BLaER1 (cell line): ENCODE measurements around the gene GSAP.

Experiments used
- H3K27ac ChIP-seq: shearing (Covaris generic); formaldehyde crosslinking; 2 replicates; pipeline ENCODE4 v1.8.1; 2022
- H3K27me3 ChIP-seq: shearing (Covaris generic); formaldehyde crosslinking; 2 replicates; pipeline ENCODE4 v1.8.1; 2022
- H3K36me3 ChIP-seq: shearing (Covaris generic); formaldehyde crosslinking; 2 replicates; pipeline ENCODE4 v1.8.1; 2022
- H3K4me1 ChIP-seq: shearing (Covaris generic); formaldehyde crosslinking; 2 replicates; pipeline ENCODE4 v1.8.1; 2022
- H3K4me2 ChIP-seq: shearing (Covaris generic); formaldehyde crosslinking; 2 replicates; pipeline ENCODE4 v1.8.1; 2022
- H3K4me3 ChIP-seq: shearing (Covaris generic); formaldehyde crosslinking; 2 replicates; pipeline ENCODE4 v1.8.1; 2022
- H3K9ac ChIP-seq: shearing (Covaris generic); formaldehyde crosslinking; 2 replicates; pipeline ENCODE4 v1.8.1; 2022
- H3K9me3 ChIP-seq: shearing (Covaris generic); formaldehyde crosslinking; 2 replicates; pipeline ENCODE4 v1.8.1; 2022
- H4K20me1 ChIP-seq: shearing (Covaris generic); formaldehyde crosslinking; 2 replicates; pipeline ENCODE4 v1.8.1; 2022
- Cebpa-rat ChIP-seq: shearing (Covaris generic); IDR thresholded peaks from 2 replicates; pipeline ENCODE4 v1.8.1; 2022

Gene GSAP

DNA sequence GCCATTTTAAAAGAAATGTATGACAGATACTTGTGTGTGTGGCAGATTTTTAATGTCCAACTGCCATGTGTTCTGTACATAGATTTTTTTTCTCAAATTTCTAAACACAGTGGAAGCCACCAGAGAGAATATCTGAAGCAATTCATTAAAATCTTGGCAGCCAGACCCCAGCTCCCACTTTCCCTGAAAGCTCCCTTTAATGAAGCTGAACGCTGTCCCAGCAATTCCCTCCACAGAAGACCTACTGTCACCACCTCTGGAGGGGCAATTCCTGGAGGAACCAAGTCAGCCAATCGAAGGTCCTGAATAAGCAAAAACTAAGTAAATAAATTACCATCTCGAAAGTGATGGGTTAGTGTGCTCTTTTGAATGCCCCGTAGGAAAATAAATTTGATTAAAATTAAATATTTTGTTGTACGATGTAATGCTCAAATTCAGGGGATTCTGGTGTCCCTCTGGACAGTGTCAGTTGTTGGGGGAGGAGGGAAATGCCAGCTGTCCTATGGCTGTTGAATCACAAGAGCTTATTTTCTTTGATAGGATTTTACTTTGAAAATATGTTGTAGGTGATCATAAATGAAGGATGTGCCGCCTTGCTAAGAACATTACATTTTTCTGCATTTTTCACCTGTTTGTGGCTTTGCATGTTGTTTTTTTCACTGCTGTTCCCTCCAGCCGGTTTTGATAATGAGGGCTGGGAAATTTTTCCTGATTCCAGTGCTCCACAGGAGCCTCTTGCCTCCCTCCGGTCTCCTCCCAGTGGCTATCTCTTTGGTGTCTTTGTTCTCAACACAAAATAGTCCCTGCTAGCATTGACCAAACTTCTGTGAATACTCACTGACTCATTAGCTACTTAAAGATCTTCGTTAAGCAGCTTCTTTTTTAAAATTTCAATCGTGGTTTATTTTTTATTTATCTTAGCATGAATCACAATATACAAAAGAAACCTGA lies 9.2 kb upstream of the GSAP start:
- Histone ChIP-seq H3K4me3 (no peak overlapping the region), H4K20me1 (no peaks in the 10 kb centered on the region), H3K4me2 (no peak overlapping the region), H3K27ac (no peak overlapping the region), H3K9ac (no peak overlapping the region), H3K27me3 (no peaks in the 10 kb centered on the region), H3K36me3 (no peaks in the 10 kb centered on the region), H3K9me3 (no peaks in the 10 kb centered on the region), H3K4me1 (peaks cover 17% of the 10 kb centered on the region)
- TF ChIP-seq Cebpa-rat, result no peak

DNA sequence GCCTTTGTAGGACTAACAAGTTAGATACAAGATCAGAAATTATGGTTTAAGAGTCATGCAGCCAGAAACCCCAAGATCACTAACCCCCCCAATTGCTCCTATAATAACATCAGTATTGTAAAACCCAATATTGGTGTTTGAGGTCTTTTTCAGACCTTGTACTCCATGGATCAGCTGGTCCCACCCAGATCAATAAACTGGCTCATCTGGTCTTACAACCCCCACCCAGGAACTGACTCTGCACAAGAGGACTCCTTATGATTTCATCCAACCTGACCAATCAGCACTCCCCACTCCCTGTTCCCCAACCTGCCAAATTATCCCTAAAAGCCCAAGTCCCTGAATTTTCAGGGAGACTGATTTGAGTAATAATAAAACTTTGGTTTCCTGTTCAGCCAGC lies 6.4 kb upstream of the GSAP start:
- no peaks in the 10 kb centered on the region for H3K9me3 ChIP-seq
- H3K4me2 ChIP-seq, result no peak overlapping the region
- no peak overlapping the region for H3K9ac ChIP-seq
- H3K4me1 ChIP-seq, result no peaks in the 10 kb centered on the region
- no peaks in the 10 kb centered on the region for H3K27me3 ChIP-seq
- no peaks in the 10 kb centered on the region for H4K20me1 ChIP-seq
- no peak overlapping the region for H3K4me3 ChIP-seq
- H3K36me3 ChIP-seq, result no peaks in the 10 kb centered on the region
- no peak for TF ChIP-seq Cebpa-rat
- H3K27ac ChIP-seq, result no peak overlapping the region

DNA sequence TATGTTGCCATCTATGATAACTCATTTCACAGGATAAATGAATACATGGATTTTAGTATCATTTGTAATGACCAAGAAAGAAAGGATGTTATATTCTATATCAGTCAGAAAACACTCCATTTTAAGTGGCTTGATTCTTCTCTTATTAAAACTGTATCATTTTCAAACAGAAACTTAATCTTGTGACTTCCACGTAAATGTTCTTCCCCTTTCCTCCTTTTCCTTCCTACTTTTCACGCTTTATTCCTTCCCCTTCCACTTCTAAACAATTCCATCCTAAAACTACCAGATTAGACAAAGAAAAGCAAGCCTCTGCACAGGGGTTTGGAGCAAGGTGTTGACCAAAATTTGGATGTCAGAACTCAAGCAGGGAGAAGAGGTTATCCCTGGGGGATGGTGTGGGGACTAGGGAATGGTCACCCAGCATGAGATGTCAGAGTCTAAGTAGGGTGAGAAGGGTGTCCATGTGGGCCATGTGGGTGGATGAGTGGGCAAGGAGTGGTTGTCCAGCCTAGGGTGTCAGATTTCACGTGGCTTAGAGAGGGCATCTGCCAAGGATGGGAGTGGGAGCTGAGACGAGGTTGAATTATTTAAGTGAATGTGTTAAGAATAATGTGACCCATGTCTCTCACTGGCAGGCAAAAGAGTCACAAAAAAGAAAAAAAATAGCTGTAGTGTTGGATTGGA lies 5.0 kb upstream of the GSAP start:
- H3K9me3 ChIP-seq, result no peaks in the 10 kb centered on the region
- H3K9ac ChIP-seq, result no peak overlapping the region
- no peaks in the 10 kb centered on the region for H4K20me1 ChIP-seq
- H3K4me1 ChIP-seq, result peaks cover 6% of the 10 kb centered on the region; the same call in 1 of the 2 replicates
- no peaks in the 10 kb centered on the region for H3K36me3 ChIP-seq
- H3K4me3 ChIP-seq, result no peak overlapping the region
- H3K27me3 ChIP-seq, result no peaks in the 10 kb centered on the region
- no peak for TF ChIP-seq Cebpa-rat
- no peak overlapping the region for H3K4me2 ChIP-seq
- H3K27ac ChIP-seq, result no peak overlapping the region

DNA sequence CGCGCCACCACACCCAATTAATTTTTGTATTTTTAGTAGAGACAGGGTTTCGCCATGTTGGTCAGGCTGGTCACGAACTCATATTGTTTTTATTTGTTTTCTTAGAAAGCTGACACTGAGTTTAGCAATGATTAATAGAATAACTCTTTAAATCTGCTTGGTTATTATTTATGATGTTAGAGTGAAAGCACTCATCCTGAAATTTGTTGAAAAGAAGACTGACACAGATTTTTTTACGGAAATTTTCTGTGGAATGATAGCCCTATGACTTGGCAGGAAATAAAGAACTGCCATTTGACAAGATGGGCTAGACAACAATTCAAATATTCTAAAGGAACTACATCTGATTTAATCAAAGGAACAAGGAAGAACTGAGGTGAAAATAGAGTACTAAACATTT lies 4.3 kb upstream of the GSAP start:
- Histone ChIP-seq H3K9me3 (no peaks in the 10 kb centered on the region), H3K4me1 (peaks cover 8% of the 10 kb centered on the region), H3K36me3 (no peaks in the 10 kb centered on the region), H3K9ac (no peak overlapping the region), H4K20me1 (no peaks in the 10 kb centered on the region), H3K4me2 (no peak overlapping the region), H3K27me3 (no peaks in the 10 kb centered on the region; the same call in 1 of the 2 replicates), H3K27ac (no peak overlapping the region), H3K4me3 (no peak overlapping the region)
- no peak for TF ChIP-seq Cebpa-rat

DNA sequence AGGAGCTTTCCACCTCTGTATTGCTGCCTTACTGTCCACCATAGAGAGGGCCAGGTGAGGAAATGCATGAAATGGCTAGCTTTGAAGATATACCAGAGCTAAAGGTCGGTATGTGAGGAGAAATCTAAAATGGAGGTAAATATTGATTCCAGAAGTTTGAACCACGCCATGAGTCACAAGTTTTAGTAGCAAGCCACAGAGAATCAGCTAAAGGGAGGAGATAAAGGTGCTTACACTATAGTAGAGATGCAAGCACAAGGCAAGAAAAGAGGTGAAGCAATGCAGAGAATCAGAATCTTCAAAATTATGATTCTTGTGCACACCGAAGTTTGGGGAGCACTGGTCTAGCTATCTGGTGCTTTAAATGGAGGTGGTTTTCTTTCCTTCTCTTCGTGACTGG lies 3.0 kb upstream of the GSAP start:
- Histone ChIP-seq H3K4me2 (no peak overlapping the region), H3K4me3 (no peak overlapping the region), H3K36me3 (no peaks in the 10 kb centered on the region), H3K27ac (no peak overlapping the region), H3K9me3 (no peaks in the 10 kb centered on the region), H4K20me1 (no peaks in the 10 kb centered on the region), H3K9ac (no peak overlapping the region), H3K27me3 (no peaks in the 10 kb centered on the region; the same call in 1 of the 2 replicates), H3K4me1 (peaks cover 21% of the 10 kb centered on the region)
- no peak for TF ChIP-seq Cebpa-rat

DNA sequence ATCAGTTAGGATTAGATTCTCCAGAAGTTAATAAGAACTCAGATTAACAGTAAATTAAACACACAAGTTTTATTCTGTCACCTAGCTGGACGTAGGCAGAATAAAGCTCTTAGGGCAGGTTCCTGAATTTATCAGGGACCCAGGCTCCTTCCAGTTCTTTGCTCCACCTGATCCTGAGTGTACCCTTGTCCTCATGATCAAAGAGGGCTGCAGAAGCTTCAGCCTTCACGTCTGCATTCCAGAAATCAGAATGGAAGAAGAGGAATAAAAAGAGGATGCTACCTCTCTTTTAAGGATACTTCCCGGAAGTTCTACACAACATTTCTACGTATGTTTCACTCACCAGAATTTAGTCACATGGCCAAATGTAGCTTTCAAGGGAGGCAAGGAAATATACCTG lies 1.7 kb upstream of the GSAP start:
- TF ChIP-seq Cebpa-rat, result no peak
- Histone ChIP-seq H3K36me3 (no peaks in the 10 kb centered on the region), H3K9ac (no peak overlapping the region), H4K20me1 (no peaks in the 10 kb centered on the region), H3K9me3 (no peaks in the 10 kb centered on the region), H3K27me3 (no peaks in the 10 kb centered on the region; the same call in 1 of the 2 replicates), H3K4me1 (peaks cover 24% of the 10 kb centered on the region), H3K27ac (no peak overlapping the region), H3K4me2 (no peak overlapping the region), H3K4me3 (no peak overlapping the region)

DNA sequence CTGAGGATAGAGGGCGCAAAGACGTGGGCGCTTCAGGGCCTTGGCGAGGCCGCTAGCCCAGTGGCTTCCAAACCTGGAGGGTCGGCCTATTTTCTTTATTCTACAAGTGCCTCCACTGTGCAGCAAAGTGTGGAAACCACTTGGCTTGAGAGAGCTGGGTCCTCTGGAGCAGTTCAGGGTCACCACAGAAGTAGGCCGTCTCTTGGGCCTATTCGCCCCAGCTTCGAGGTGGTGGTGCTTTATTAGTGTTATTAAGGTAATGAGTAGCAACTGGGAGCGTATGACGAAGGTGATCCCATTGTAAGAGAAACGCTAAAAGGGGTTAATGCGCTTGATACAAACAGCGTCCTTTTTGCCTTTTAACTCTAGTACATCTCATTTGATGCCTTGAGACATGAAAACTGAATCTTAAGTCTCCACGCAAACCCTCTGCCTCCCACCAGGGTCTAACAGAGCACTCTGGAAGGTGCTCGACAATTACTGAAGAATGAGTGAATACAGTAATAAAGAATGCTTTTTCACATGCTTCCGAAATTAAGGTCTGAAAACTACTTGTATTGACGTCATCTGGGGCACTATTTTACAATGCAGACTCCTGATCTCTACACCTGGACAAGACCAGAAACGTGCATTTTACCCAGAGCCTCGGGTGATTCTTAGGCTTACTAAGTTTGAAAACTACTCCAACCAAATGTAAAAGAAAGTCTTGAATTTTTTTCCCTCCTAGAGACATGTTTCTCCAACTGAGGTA lies 647 bp upstream of the GSAP start:
- TF ChIP-seq Cebpa-rat, result no peak
- Histone ChIP-seq H3K4me2 (peak overlapping the region; percentile 96), H3K27ac (peak overlapping the region; percentile 83)

DNA sequence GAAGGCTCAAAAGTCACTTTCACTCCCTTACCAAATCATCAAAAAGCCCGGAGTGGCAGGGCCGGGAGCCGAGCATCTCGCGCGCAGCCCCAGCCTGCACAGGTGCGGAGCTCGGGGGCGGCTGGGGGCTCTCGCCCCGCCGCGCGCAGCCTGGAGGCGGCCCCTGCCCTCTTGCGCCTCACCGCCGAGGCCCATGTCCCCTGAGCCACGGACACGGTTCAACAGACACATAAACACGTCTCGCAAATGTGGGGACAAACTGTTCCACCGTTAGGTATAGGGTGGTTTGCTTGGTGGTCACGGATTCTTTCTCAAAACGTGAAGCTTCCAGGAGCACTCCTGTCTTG lies 700 bp downstream of the GSAP start:
- Histone ChIP-seq H3K27ac (peak overlapping the region; percentile 83), H3K36me3 (no peaks in the 10 kb centered on the region), H3K9me3 (no peaks in the 10 kb centered on the region), H3K27me3 (no peaks in the 10 kb centered on the region; the same call in 1 of the 2 replicates), H3K4me3 (peak overlapping the region; percentile 78), H4K20me1 (no peaks in the 10 kb centered on the region), H3K9ac (peak overlapping the region; percentile 81), H3K4me1 (peaks cover 24% of the 10 kb centered on the region), H3K4me2 (peak overlapping the region; percentile 96)
- no peak for TF ChIP-seq Cebpa-rat

More for the DNA sequence above, 647 bp upstream of the GSAP start:
- Histone ChIP-seq H3K4me3 (peak overlapping the region; percentile 78), H3K9ac (peak overlapping the region; percentile 81), H3K36me3 (no peaks in the 10 kb centered on the region), H3K27me3 (no peaks in the 10 kb centered on the region; the same call in 1 of the 2 replicates), H3K9me3 (no peaks in the 10 kb centered on the region), H4K20me1 (no peaks in the 10 kb centered on the region), H3K4me1 (peaks cover 24% of the 10 kb centered on the region)

DNA sequence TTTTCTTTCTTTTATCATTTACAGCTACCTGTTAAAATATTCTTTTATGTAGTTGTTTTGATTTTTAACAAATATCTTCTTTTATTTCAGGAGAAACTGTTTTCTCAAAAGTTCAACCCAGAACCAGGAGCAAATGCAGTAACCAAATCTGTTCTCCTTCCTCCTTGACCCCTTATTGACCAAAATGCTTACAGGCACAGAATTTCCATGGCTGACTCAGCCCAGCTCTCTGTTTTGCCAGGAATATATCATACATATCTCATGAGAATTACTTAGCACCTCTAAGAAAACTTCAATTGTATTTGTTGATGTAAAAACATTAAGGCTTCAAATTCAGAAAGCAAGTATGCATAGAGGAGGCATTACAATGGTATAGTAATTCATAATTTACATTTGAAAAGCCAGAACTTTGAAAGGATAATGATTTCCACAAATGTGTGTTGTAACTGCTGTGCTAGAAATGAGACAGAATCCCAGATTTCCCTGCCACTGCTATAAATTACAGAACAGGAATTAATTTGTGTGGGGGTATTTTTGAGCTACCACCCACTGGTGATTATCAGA lies 2.2 kb downstream of the GSAP start:
- peaks cover 24% of the 10 kb centered on the region for H3K4me1 ChIP-seq
- no peak overlapping the region for H3K27ac ChIP-seq
- no peak overlapping the region for H3K4me3 ChIP-seq
- H3K36me3 ChIP-seq, result no peaks in the 10 kb centered on the region
- no peaks in the 10 kb centered on the region for H3K9me3 ChIP-seq
- no peak for TF ChIP-seq Cebpa-rat
- H3K27me3 ChIP-seq, result no peaks in the 10 kb centered on the region; the same call in 1 of the 2 replicates
- peak overlapping the region; percentile 96 for H3K4me2 ChIP-seq
- no peaks in the 10 kb centered on the region for H4K20me1 ChIP-seq
- no peak overlapping the region for H3K9ac ChIP-seq
